MM.1S (cell line): ENCODE results near the gene SHISA6.

Experiments used
- DNase-seq: peaks from one replicate; pipeline ENCODE4 v3.0.0-alpha.2; 2015
- H2AFZ ChIP-seq: fragments of 300-600 bp; sonication (generic); 2 replicates; pipeline ENCODE4 v1.6.0; 2016; ENCODE audit warnings: antibody characterized with exemption, low read length
- H3F3A ChIP-seq: fragments of 300-600 bp; sonication (generic); 2 replicates; pipeline ENCODE4 v1.6.1; 2016; ENCODE audit warnings: mild to moderate bottlenecking, antibody characterized with exemption, low read length, moderate library complexity, mixed read lengths; ENCODE audit not compliant: insufficient read depth
- H3K27ac ChIP-seq: fragments of 300-600 bp; sonication (generic); 2 replicates; pipeline ENCODE4 v1.5.1; 2016; ENCODE audit warnings: mild to moderate bottlenecking, low read length
- H3K27me3 ChIP-seq: fragments of 300-600 bp; sonication (generic); replicated peaks from 2 replicates; pipeline ENCODE4 v1.6.0; 2016; ENCODE audit warnings: low read length; ENCODE audit not compliant: insufficient read depth
- H3K36me3 ChIP-seq: fragments of 300-600 bp; sonication (generic); replicated peaks from 2 replicates; pipeline ENCODE4 v1.6.1; 2016; ENCODE audit warnings: mild to moderate bottlenecking, low read length, mixed read lengths; ENCODE audit not compliant: insufficient read depth
- H3K4me1 ChIP-seq: fragments of 300-600 bp; sonication (generic); 2 replicates; pipeline ENCODE4 v1.6.1; 2016; ENCODE audit warnings: low read length, mixed read lengths
- H3K4me2 ChIP-seq: fragments of 300-600 bp; sonication (generic); 2 replicates; pipeline ENCODE4 v1.6.0; 2016; ENCODE audit warnings: low read depth, low read length
- H3K4me3 ChIP-seq: fragments of 300-600 bp; sonication (generic); 2 replicates; pipeline ENCODE4 v1.5.1; 2016; ENCODE audit warnings: low read length, mixed read lengths
- H3K79me2 ChIP-seq: fragments of 300-600 bp; sonication (generic); 2 replicates; pipeline ENCODE4 v1.6.1; 2016; ENCODE audit warnings: mixed run types, low read length, mixed read lengths
- H3K9ac ChIP-seq: fragments of 300-600 bp; sonication (generic); 2 replicates; pipeline ENCODE4 v1.6.1; 2016; ENCODE audit warnings: low read length, mixed read lengths
- H3K9me2 ChIP-seq: fragments of 300-600 bp; sonication (generic); replicated peaks from 2 replicates; pipeline ENCODE4 v1.6.1; 2016; ENCODE audit warnings: mild to moderate bottlenecking, low read length, mixed read lengths; ENCODE audit not compliant: insufficient read depth
- H3K9me3 ChIP-seq: fragments of 300-600 bp; sonication (generic); replicated peaks from 2 replicates; pipeline ENCODE4 v1.6.1; 2016; ENCODE audit warnings: mild to moderate bottlenecking, low read length, mixed read lengths; ENCODE audit not compliant: insufficient read depth
- H4K20me1 ChIP-seq: fragments of 300-600 bp; sonication (generic); 2 replicates; pipeline ENCODE4 v1.6.1; 2016; ENCODE audit warnings: mild to moderate bottlenecking, low read length, moderate library complexity, mixed read lengths; ENCODE audit not compliant: insufficient read depth
- CTCF ChIP-seq: fragments of 300-600 bp; sonication (generic); IDR thresholded peaks from 2 replicates; pipeline ENCODE4 v1.5.1; 2016; ENCODE audit warnings: antibody characterized with exemption, low read length, mixed read lengths
- EZH2 ChIP-seq: fragments of 300-600 bp; sonication (generic); optimal IDR thresholded peaks from 2 replicates; pipeline ENCODE3; 2017; ENCODE audit warnings: low read depth, mild to moderate bottlenecking, antibody characterized with exemption, low read length, mixed read lengths
- EZH2phosphoT487 ChIP-seq: fragments of 300-600 bp; sonication (generic); IDR thresholded peaks from 2 replicates; pipeline ENCODE4 v1.6.1; 2018; ENCODE audit warnings: antibody characterized with exemption, low read length

SHISA6 gene

DNA sequence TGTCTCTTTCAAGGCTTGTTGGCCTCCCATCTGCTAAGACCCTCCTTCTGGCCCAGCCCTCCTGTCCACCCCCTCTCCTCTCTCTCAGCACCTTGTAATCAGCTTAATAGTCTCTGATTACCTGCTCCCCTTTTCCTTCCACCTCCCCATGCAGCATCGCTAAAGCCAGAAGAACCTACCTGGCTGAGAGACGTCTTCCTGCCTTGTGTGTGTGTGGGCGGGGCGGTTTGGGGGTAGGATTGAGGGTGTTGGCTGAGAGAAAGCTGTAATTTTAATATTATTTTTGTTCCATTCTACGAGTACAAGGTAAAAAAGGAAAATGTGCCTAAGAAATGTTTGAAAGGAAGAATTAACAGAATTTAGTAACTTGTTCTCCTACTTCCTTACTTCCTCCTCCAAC, 360.6 kb downstream of the SHISA6 start:
- TF ChIP-seq EZH2 (no peak), CTCF (no peak), EZH2phosphoT487 (no peak)
- H3K79me2 ChIP-seq, result no peaks in the 10 kb centered on the region
- DNase-seq, result no peak

GRCh38 chr17:11608396-11608795, 367.4 kb downstream of the SHISA6 start:
- no peaks in the 10 kb centered on the region for H3K9me2 ChIP-seq
- no peak overlapping the region for H3K9ac ChIP-seq
- H3K79me2 ChIP-seq, result no peaks in the 10 kb centered on the region
- no peaks in the 10 kb centered on the region for H3K36me3 ChIP-seq
- no peak overlapping the region for H3K4me3 ChIP-seq
- H4K20me1 ChIP-seq, result no peaks in the 10 kb centered on the region
- no peak overlapping the region for H3K27ac ChIP-seq
- no peaks in the 10 kb centered on the region for H3K4me1 ChIP-seq
- no peaks in the 10 kb centered on the region for H3K9me3 ChIP-seq
- no peak overlapping the region for H3K4me2 ChIP-seq
- no peaks in the 10 kb centered on the region for H3F3A ChIP-seq
- H3K27me3 ChIP-seq, result no peaks in the 10 kb centered on the region
- H2AFZ ChIP-seq, result no peak overlapping the region
- TF ChIP-seq CTCF (no peak), EZH2phosphoT487 (no peak), EZH2 (no peak)
- DNase-seq, result no peak

More for the DNA sequence above, 360.6 kb downstream of the SHISA6 start:
- no peak overlapping the region for H2AFZ ChIP-seq
- no peak overlapping the region for H3K4me2 ChIP-seq
- H3K36me3 ChIP-seq, result no peaks in the 10 kb centered on the region
- H3K4me1 ChIP-seq, result no peaks in the 10 kb centered on the region
- no peaks in the 10 kb centered on the region for H3K9me3 ChIP-seq
- H3K9ac ChIP-seq, result no peak overlapping the region
- no peak overlapping the region for H3K4me3 ChIP-seq
- no peaks in the 10 kb centered on the region for H3K9me2 ChIP-seq
- H3K27ac ChIP-seq, result no peak overlapping the region
- H3F3A ChIP-seq, result no peaks in the 10 kb centered on the region
- no peaks in the 10 kb centered on the region for H4K20me1 ChIP-seq
- H3K27me3 ChIP-seq, result no peaks in the 10 kb centered on the region

- TF ChIP-seq EZH2phosphoT487 (no peak), CTCF (no peak), EZH2 (no peak)
- H3K9me3 ChIP-seq, result no peaks in the 10 kb centered on the region
- no peak overlapping the region for H3K4me2 ChIP-seq
- no peaks in the 10 kb centered on the region for H3K9me2 ChIP-seq
- no peak overlapping the region for H3K27ac ChIP-seq
- no peak overlapping the region for H3K9ac ChIP-seq
- no peak overlapping the region for H3K4me3 ChIP-seq
- H3K27me3 ChIP-seq, result no peaks in the 10 kb centered on the region
- H2AFZ ChIP-seq, result no peak overlapping the region
- DNase-seq, result no peak
- no peaks in the 10 kb centered on the region for H3K79me2 ChIP-seq
- no peaks in the 10 kb centered on the region for H3F3A ChIP-seq
- H4K20me1 ChIP-seq, result no peaks in the 10 kb centered on the region
- no peaks in the 10 kb centered on the region for H3K36me3 ChIP-seq
- no peaks in the 10 kb centered on the region for H3K4me1 ChIP-seq
Observed at GRCh38 chr17:11610999-11611566, 370.1 kb downstream of the SHISA6 start.
